WTC11 (cell line): Measurements from ENCODE around the gene GPR18.

Experiments used
- CBFB ChIP-seq: sonication (generic); formaldehyde crosslinking; IDR thresholded peaks from 2 replicates; pipeline ENCODE4 v1.8.1; 2022; ENCODE audit warnings: mild to moderate bottlenecking, low read depth, missing genetic modification reagents
- CREB1 ChIP-seq: sonication (generic); formaldehyde crosslinking; IDR thresholded peaks from 2 replicates; pipeline ENCODE4 v1.8.0; 2023; ENCODE audit warnings: mild to moderate bottlenecking, missing genetic modification reagents
- CTCF ChIP-seq: fragments of 200-600 bp; IDR thresholded peaks from 2 replicates; pipeline ENCODE4 v1.8.0; 2022; ENCODE audit warnings: antibody characterized with exemption
- JUN ChIP-seq: sonication (generic); formaldehyde crosslinking; IDR thresholded peaks from 2 replicates; pipeline ENCODE4 v1.8.0; 2023; ENCODE audit warnings: mild to moderate bottlenecking, missing genetic modification reagents
- KAT7 ChIP-seq: sonication (generic); formaldehyde crosslinking; IDR thresholded peaks from 2 replicates; pipeline ENCODE4 v1.8.1; 2023; ENCODE audit warnings: missing genetic modification reagents, mild to moderate bottlenecking, borderline replicate concordance
- NR3C1 ChIP-seq: sonication (generic); formaldehyde crosslinking; conservative IDR thresholded peaks from 2 replicates; pipeline ENCODE4 v1.8.1; 2023; ENCODE audit warnings: low read depth, mild to moderate bottlenecking, missing genetic modification reagents
- ZNF138 ChIP-seq: sonication (generic); formaldehyde crosslinking; conservative IDR thresholded peaks from 2 replicates; pipeline ENCODE4 v1.8.1; 2022; ENCODE audit warnings: mild to moderate bottlenecking, moderate library complexity, missing genetic modification reagents
- ZSCAN18 ChIP-seq: fragments of 250-450 bp; sonication (Bioruptor Pico); IDR thresholded peaks from 2 replicates; pipeline ENCODE4 v2.1.2; 2022; ENCODE audit warnings: mild to moderate bottlenecking, moderate library complexity

DNA sequence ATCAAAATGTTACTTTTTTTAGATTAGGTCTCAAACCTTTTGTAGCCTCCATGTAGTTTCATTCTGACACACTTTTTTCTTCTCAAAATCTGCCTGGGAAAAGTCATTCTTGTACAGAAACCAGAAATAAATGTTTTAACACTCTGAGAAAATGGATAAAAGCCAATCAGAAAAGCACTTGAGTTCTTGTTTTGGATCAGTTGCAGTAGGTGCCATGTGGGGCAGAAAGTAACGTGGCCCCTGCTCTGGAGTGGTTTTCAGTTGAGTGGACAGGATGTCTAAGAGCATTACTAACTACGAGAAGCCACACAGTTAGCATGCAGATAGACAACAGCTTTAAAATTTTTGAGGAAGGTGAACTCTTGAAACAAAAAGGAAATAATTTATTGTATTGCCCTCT is 29.9 kb upstream of the GPR18 start:
- no peak for TF ChIP-seq KAT7 (CRISPR knock-in tag)
- TF ChIP-seq ZSCAN18 (CRISPR knock-in tag): no peak
- no peak for TF ChIP-seq CBFB (CRISPR knock-in tag)
- TF ChIP-seq NR3C1 (CRISPR knock-in tag): no peak
- no peak for TF ChIP-seq CREB1 (CRISPR knock-in tag)
- no peak for TF ChIP-seq JUN (CRISPR knock-in tag)
- TF ChIP-seq ZNF138 (CRISPR knock-in tag): no peak
- TF ChIP-seq CTCF: no peak
